Vagina (tissue), 2 donors: ENCODE data around the gene AQP12B. TPM values are rescaled to one million over a fixed set of nuclear protein-coding genes. Genes with fewer than 3 reads are reported as not detected.

Experiments
- DNase-seq, 2 donors: peaks; one replicate each; pipeline ENCODE4 v3.0.0-alpha.2; 2017; ENCODE audit errors: extremely low spot score in 2 of 2
- H3K27ac ChIP-seq: fragments of 200-600 bp; sonication (generic); one replicate; pipeline ENCODE4 v1.5.1; 2019
- H3K27me3 ChIP-seq: fragments of 200-600 bp; sonication (generic); one replicate; pipeline ENCODE4 v1.5.1; 2019
- H3K36me3 ChIP-seq, 2 donors: fragments of 200-600 bp; sonication (generic); one replicate each; pipeline ENCODE4 v1.5.1; 2017 to 2019
- H3K4me1 ChIP-seq: fragments of 200-600 bp; sonication (generic); one replicate; pipeline ENCODE4 v1.5.1; 2019
- H3K4me3 ChIP-seq, 2 donors: fragments of 200-600 bp; sonication (generic); 1 replicate in 1 of 2; 2 replicates in 1 of 2; pipeline ENCODE4 v1.5.1; 2016 to 2019
- H3K9me3 ChIP-seq: fragments of 200-600 bp; sonication (generic); one replicate; pipeline ENCODE4 v1.5.1; 2019
- CTCF ChIP-seq, 3 experiments: fragments of 450-650 bp in 2 of 3; fragments of 200-600 bp in 1 of 3; sonication (generic) in 1 of 3; IDR thresholded peaks; one replicate each; pipeline ENCODE4 v1.5.1; 2017 to 2019; ENCODE audit warnings: antibody characterized with exemption in 3 of 3, mild to moderate bottlenecking in 2 of 3, moderate library complexity in 2 of 3
- POLR2A ChIP-seq, 2 donors: fragments of 450-650 bp; IDR thresholded peaks; one replicate each; pipeline ENCODE4 v1.6.1; 2017; ENCODE audit warnings: antibody characterized with exemption in 2 of 2, mild to moderate bottlenecking in 2 of 2, moderate library complexity in 2 of 2
- POLR2AphosphoS5 ChIP-seq, 2 donors: sonication (generic); formaldehyde crosslinking; IDR thresholded peaks; one replicate each; pipeline ENCODE4 v1.9.0; 2017; ENCODE audit warnings: antibody characterized with exemption in 2 of 2, mild to moderate bottlenecking in 2 of 2, low read depth in 1 of 2; ENCODE audit not compliant: insufficient read depth in 1 of 2
- intact Hi-C: fragments of 100-400 bp; cut with DNase I; formaldehyde crosslinking; loops from one replicate; pipeline ENCODE4 v1.15.1; 2023
- total RNA-seq: library from RNA; depleted of rRNA; stranded (reverse); fragments of >200 nt; gene quantifications from one replicate; pipeline ENCODE4 v1.2.3, GENCODE V29; 2016

AQP12B gene
- total RNA-seq, 1 donor from 2014 or later = not detected

DNA sequence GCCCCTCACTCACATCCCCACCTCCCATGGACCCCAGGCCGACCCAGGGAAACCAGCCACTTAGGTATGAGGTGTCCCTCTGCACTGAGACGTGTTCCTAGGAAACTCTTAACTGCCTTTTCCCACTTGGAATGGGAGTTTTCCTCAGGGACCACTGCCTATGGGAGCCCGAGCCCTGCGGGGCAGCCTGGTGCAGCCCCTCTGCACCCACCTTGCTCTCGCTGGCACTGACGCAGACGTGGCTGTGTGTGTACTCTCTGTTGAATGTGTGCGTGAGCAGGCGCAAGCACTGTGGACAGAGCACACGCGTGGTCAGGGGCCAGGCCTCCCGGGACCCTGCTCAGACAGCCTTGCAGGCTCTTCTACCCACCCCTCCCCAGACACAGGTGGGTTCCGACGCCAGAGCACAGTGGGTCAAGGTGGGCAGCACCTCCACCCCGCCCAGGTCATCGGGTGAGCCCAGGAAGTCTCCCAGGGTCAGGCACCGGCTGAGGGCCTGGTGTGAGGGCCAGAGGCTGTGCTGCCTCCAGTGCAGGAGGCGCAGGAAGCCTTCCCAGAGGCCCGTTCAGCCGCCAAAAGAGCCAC, 39.0 kb upstream of the AQP12B start:
- H3K4me3 ChIP-seq = no peak overlapping the region
- TF ChIP-seq CTCF (IDR thresholded peaks at IDR 0.05) (no peak), POLR2AphosphoS5 (IDR thresholded peaks at IDR 0.05; ENCODE audit: insufficient read depth in 1 of 2, low read depth in 1 of 2) (no peak), POLR2A (IDR thresholded peaks at IDR 0.05) (no peak)
- H3K27me3 ChIP-seq = no peaks in the 10 kb centered on the region
- no peaks in the 10 kb centered on the region for H3K36me3 ChIP-seq
- no peak for DNase-seq
- no peaks in the 10 kb centered on the region for H3K9me3 ChIP-seq
- no peak overlapping the region for H3K27ac ChIP-seq
- no peaks in the 10 kb centered on the region for H3K4me1 ChIP-seq
- intact Hi-C loops = no loop called here

- Histone ChIP-seq H3K4me1 (no peaks in the 10 kb centered on the region), H3K27ac (no peak overlapping the region), H3K4me3 (no peak overlapping the region), H3K27me3 (no peaks in the 10 kb centered on the region), H3K9me3 (no peaks in the 10 kb centered on the region), H3K36me3 (no peaks in the 10 kb centered on the region)
- TF ChIP-seq CTCF (IDR thresholded peaks at IDR 0.05) = no peak
- no peak for DNase-seq
- intact Hi-C loops = no loop called here
These were observed 38.3 kb upstream of the AQP12B start for GRCh38 chr2:240720686-240721595.

DNA sequence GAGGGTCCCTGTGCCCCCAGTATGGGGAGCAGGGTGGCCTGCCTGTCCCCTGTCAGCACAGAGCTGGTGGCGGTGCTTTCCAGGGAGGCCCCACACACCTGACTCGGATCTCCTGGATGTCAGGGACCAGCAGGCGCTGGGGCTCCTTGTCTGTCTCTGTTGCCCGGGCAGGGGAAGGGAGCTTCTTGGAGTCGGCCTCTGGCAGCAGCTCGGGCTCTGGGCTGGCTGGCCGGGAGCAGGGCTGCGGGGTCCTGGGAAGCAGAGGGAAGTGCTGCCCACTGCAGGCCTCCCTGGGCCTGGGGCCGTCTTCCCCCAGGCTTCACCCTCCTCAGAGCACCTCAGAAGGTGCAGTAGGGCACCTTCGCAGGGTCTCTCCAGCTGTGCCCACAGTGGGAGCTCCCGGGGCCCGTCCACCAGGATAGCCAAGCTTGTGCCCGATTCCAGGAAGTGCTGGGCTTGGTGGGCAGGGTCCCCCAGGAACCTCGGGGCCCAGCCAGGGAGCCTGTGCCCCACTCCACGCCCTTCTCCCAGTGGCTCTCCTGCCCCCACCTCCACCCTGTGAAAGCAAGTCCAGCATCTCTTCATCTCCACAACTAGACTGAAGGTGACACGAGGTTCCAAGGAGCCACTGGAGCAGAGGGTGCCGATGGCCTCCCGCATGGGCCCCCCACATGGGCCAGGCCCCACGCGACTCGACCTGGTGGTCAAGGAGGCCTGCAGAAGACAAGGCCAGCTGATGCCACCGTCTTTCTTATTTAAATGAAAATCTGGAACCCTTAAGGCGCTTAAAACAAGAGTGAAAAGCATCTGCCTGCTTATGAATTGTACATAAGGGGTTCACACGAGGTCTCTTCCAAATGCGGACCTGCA, 37.2 kb upstream of the AQP12B start:
- Histone ChIP-seq H3K36me3 (no peaks in the 10 kb centered on the region), H3K4me1 (no peaks in the 10 kb centered on the region), H3K27me3 (no peaks in the 10 kb centered on the region), H3K27ac (no peak overlapping the region), H3K4me3 (no peak overlapping the region), H3K9me3 (no peaks in the 10 kb centered on the region)
- no peak for TF ChIP-seq POLR2A (IDR thresholded peaks at IDR 0.05)
- no peak for TF ChIP-seq POLR2AphosphoS5 (IDR thresholded peaks at IDR 0.05; ENCODE audit: insufficient read depth in 1 of 2, low read depth in 1 of 2)
- TF ChIP-seq CTCF (IDR thresholded peaks at IDR 0.05) = no peak
- DNase-seq = no peak
- intact Hi-C loops = no loop called here

DNA sequence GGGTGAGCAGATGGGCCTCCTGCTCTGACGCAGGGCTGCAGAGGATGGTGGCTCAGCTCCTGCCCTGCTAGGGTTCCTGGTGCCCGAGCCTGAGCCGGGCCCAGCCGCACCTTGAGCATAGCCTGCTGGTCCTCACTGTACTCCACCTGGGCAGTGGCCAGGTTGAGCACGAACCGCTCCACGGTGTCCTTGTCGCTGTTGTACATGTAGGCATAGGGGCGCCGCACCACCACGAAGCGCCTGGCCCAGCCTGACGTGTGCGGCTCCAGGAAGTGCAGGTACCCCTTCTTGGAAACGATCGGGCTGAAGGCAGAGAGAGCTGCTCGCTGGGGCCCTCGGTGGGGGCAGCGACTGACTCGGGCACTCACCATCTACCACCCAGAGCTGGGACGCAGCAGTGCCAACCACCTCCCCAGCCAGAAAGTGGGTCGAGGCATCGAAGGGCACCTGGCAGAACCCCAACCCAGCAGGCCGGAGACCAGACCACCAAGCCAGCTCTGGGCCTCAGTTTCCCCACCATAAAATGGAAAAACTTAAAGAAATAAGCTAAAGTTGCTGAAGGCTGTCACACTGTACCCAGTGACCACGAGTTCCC, 36.3 kb upstream of the AQP12B start:
- TF ChIP-seq POLR2A (IDR thresholded peaks at IDR 0.05) = no peak
- TF ChIP-seq CTCF (IDR thresholded peaks at IDR 0.05) = no peak
- no peak for TF ChIP-seq POLR2AphosphoS5 (IDR thresholded peaks at IDR 0.05; ENCODE audit: insufficient read depth in 1 of 2, low read depth in 1 of 2)
- intact Hi-C loops = no loop called here
- Histone ChIP-seq H3K9me3 (no peaks in the 10 kb centered on the region), H3K36me3 (no peaks in the 10 kb centered on the region), H3K4me1 (no peaks in the 10 kb centered on the region), H3K4me3 (no peak overlapping the region), H3K27me3 (no peaks in the 10 kb centered on the region), H3K27ac (no peak overlapping the region)
- no peak for DNase-seq
